Measurements from ENCODE around the gene GIMAP2.
"Not testable (repeated sequence)": the region's sequence is repeated elsewhere in the genome, so short reads cannot be mapped to it uniquely, and the experiment has no call there.

Gene GIMAP2

GRCh38 chr7:150654692-150655091, 30.8 kb upstream of the GIMAP2 start:
- TF ChIP-seq CTCF (IDR thresholded peaks at IDR 0.05; ENCODE audit: low read depth, low read length, missing control alignments), result no peak
- H3K4me3 ChIP-seq (replicated peaks; ENCODE audit: low read depth, low read length), result no peak overlapping the region
- DNase-seq (ENCODE audit: extremely low read depth, low read depth), result no peak

GRCh38 chr7:150656047-150656446, 29.5 kb upstream of the GIMAP2 start:
- TF ChIP-seq CTCF (IDR thresholded peaks at IDR 0.05; ENCODE audit: low read depth, low read length, missing control alignments), result no peak
- H3K4me3 ChIP-seq (replicated peaks; ENCODE audit: low read depth, low read length), result no peak overlapping the region
- no peak for DNase-seq (ENCODE audit: extremely low read depth, low read depth)

- H3K4me3 ChIP-seq (replicated peaks; ENCODE audit: low read depth, low read length), result no peak overlapping the region
- TF ChIP-seq CTCF (IDR thresholded peaks at IDR 0.05; ENCODE audit: low read depth, low read length, missing control alignments), result no peak
- DNase-seq (ENCODE audit: extremely low read depth, low read depth), result no peak
Measured at GRCh38 chr7:150657526-150657925, 28.0 kb upstream of the GIMAP2 start.

GRCh38 chr7:150660939-150661613, 24.4 kb upstream of the GIMAP2 start:
- no peak for DNase-seq (ENCODE audit: extremely low read depth, low read depth)
- no peak overlapping the region for H3K4me3 ChIP-seq (replicated peaks; ENCODE audit: low read depth, low read length)
- no peak for TF ChIP-seq CTCF (IDR thresholded peaks at IDR 0.05; ENCODE audit: low read depth, low read length, missing control alignments)

- not testable (repeated sequence) for DNase-seq (ENCODE audit: extremely low read depth, low read depth); H3K4me3 ChIP-seq (replicated peaks; ENCODE audit: low read depth, low read length)
Measured at GRCh38 chr7:150662821-150663220, 22.7 kb upstream of the GIMAP2 start.

GRCh38 chr7:150663802-150664494, 21.6 kb upstream of the GIMAP2 start:
- DNase-seq (ENCODE audit: extremely low read depth, low read depth), result no peak
- H3K4me3 ChIP-seq (replicated peaks; ENCODE audit: low read depth, low read length), result no peak overlapping the region
- TF ChIP-seq CTCF (IDR thresholded peaks at IDR 0.05; ENCODE audit: low read depth, low read length, missing control alignments), result no peak

- TF ChIP-seq CTCF (IDR thresholded peaks at IDR 0.05; ENCODE audit: low read depth, low read length, missing control alignments), result no peak
- DNase-seq (ENCODE audit: extremely low read depth, low read depth), result no peak
- no peak overlapping the region for H3K4me3 ChIP-seq (replicated peaks; ENCODE audit: low read depth, low read length)
Measured at GRCh38 chr7:150665089-150665748, 20.3 kb upstream of the GIMAP2 start.
